Urinary bladder (tissue), 4 donors: ENCODE results near the gene HAL. TPM values are rescaled to one million over a fixed set of nuclear protein-coding genes. Genes with fewer than 3 reads are reported as not detected.

Experiments
- DNase-seq: peaks from one replicate; pipeline ENCODE4 v3.0.0-alpha.2; 2015; ENCODE audit errors: extremely low spot score
- H3K27ac ChIP-seq: one replicate; pipeline ENCODE4 v1.5.1; 2013; ENCODE audit warnings: low read depth, mild to moderate bottlenecking, moderate library complexity
- H3K36me3 ChIP-seq: one replicate; pipeline ENCODE4 v1.6.1; 2013; ENCODE audit warnings: mild to moderate bottlenecking, moderate library complexity; ENCODE audit not compliant: insufficient read depth
- H3K4me1 ChIP-seq: one replicate; pipeline ENCODE4 v1.6.1; 2013; ENCODE audit warnings: mild to moderate bottlenecking, moderate library complexity; ENCODE audit not compliant: insufficient read depth
- H3K4me3 ChIP-seq: one replicate; pipeline ENCODE4 v1.5.1; 2013; ENCODE audit warnings: low read depth, low read length
- WGBS: extraction: QIAGEN DNeasy Blood & Tissue Kit; methylation state at CpG from one replicate; pipeline ENCODE4 v1.1.7; 2013; 5-methylcytosine and 5-hydroxymethylcytosine counted together
- polyA plus RNA-seq: library from polyadenylated mRNA; stranded (reverse); fragments of 200-250 nt; gene quantifications from one replicate; pipeline ENCODE4 v1.2.3, GENCODE V29; 2013
- total RNA-seq: library from RNA; depleted of rRNA; stranded (reverse); fragments of >200 nt; gene quantifications from one replicate; pipeline ENCODE4 v1.2.3, GENCODE V29; 2014
- donor health status: healthy with polysubstance abuse.
- donor health status: healthy.

The HAL gene
- total RNA-seq (not detected), polyA plus RNA-seq (0.14 TPM)

GRCh38 chr12:95996034-95996658, at the start of gene HAL:
Gene HAL (minus strand): TSS chr12:95996344. CDS start chr12:95995910, 434 bp downstream.
- DNase-seq = no peak
- WGBS = 71% methylated on average over 7 of the region's 7 CpGs
- Histone ChIP-seq H3K4me1 (no peaks in the 10 kb centered on the region), H3K27ac (no peak within 1 kb of the TSS), H3K4me3 (no peak within 1 kb of the TSS), H3K36me3 (no peaks in the 10 kb centered on the region)

- DNase-seq = no peak
- 89% methylated on average over 7 of the region's 7 CpGs for WGBS
- Histone ChIP-seq H3K36me3 (no peaks in the 10 kb centered on the region), H3K4me1 (no peaks in the 10 kb centered on the region), H3K4me3 (no peak overlapping the region), H3K27ac (no peak overlapping the region)
Observed at GRCh38 chr12:96045566-96045965, 49.4 kb upstream of the HAL start.

- 94% methylated on average over 2 of the region's 2 CpGs for WGBS
- no peak overlapping the region for H3K27ac ChIP-seq
- no peak overlapping the region for H3K4me3 ChIP-seq
- no peaks in the 10 kb centered on the region for H3K4me1 ChIP-seq
- H3K36me3 ChIP-seq = no peaks in the 10 kb centered on the region
- DNase-seq = no peak
Observed at GRCh38 chr12:96044943-96045290, 48.8 kb upstream of the HAL start.

GRCh38 chr12:96044017-96044942, 48.1 kb upstream of the HAL start:
- 73% methylated on average over 10 of the region's 10 CpGs for WGBS
- H3K4me3 ChIP-seq = no peak overlapping the region
- DNase-seq = no peak

GRCh38 chr12:96041181-96041580, 45.0 kb upstream of the HAL start:
- Histone ChIP-seq H3K27ac (no peak overlapping the region), H3K4me1 (no peaks in the 10 kb centered on the region), H3K4me3 (no peak overlapping the region), H3K36me3 (no peaks in the 10 kb centered on the region)
- 83% methylated on average over 1 of the region's 1 CpG for WGBS
- no peak for DNase-seq

More at GRCh38 chr12:96044017-96044942, 48.1 kb upstream of the HAL start:
- H3K4me1 ChIP-seq = no peaks in the 10 kb centered on the region
- no peaks in the 10 kb centered on the region for H3K36me3 ChIP-seq
- H3K27ac ChIP-seq = no peak overlapping the region

- no peak overlapping the region for H3K4me3 ChIP-seq
- H3K27ac ChIP-seq = no peak overlapping the region
- DNase-seq = no peak
- no peaks in the 10 kb centered on the region for H3K4me1 ChIP-seq
- no peaks in the 10 kb centered on the region for H3K36me3 ChIP-seq
- 48% methylated on average over 3 of the region's 3 CpGs for WGBS
Observed at GRCh38 chr12:96040305-96041133, 44.4 kb upstream of the HAL start.

- H3K36me3 ChIP-seq = no peaks in the 10 kb centered on the region
- WGBS = 86% methylated on average over 3 of the region's 3 CpGs
- no peak overlapping the region for H3K27ac ChIP-seq
- no peaks in the 10 kb centered on the region for H3K4me1 ChIP-seq
- no peak overlapping the region for H3K4me3 ChIP-seq
- no peak for DNase-seq
Observed at GRCh38 chr12:96039516-96039915, 43.4 kb upstream of the HAL start.

- DNase-seq = no peak
- no peaks in the 10 kb centered on the region for H3K4me1 ChIP-seq
- no peak overlapping the region for H3K4me3 ChIP-seq
- H3K36me3 ChIP-seq = no peaks in the 10 kb centered on the region
- H3K27ac ChIP-seq = no peak overlapping the region
- 92% methylated on average over 8 of the region's 8 CpGs for WGBS
Observed at GRCh38 chr12:96036765-96037455, 40.8 kb upstream of the HAL start.

GRCh38 chr12:96035283-96036236, 39.4 kb upstream of the HAL start, which contains the start of gene LTA4H:
Gene LTA4H (minus strand): TSS chr12:96035587. CDS start chr12:96035519, 68 bp downstream.
- H3K4me3 ChIP-seq = peak within 1 kb of the TSS; percentile 74
- DNase-seq = peak; percentile 97
- H3K27ac ChIP-seq = peak within 1 kb of the TSS; percentile 69
- under 1% methylated on average over 55 of the region's 55 CpGs for WGBS
- no peaks in the 10 kb centered on the region for H3K4me1 ChIP-seq
- no peaks in the 10 kb centered on the region for H3K36me3 ChIP-seq

GRCh38 chr12:96034621-96035282, 38.6 kb upstream of the HAL start:
- H3K36me3 ChIP-seq = no peaks in the 10 kb centered on the region
- H3K27ac ChIP-seq = peak overlapping the region; percentile 69
- no peaks in the 10 kb centered on the region for H3K4me1 ChIP-seq
- 2% methylated on average over 25 of the region's 25 CpGs for WGBS
- H3K4me3 ChIP-seq = peak overlapping the region; percentile 74
- DNase-seq = no peak

- Histone ChIP-seq H3K4me3 (no peak overlapping the region), H3K27ac (no peak overlapping the region), H3K4me1 (no peaks in the 10 kb centered on the region), H3K36me3 (no peaks in the 10 kb centered on the region)
- 71% methylated on average over 7 of the region's 7 CpGs for WGBS
- no peak for DNase-seq
Observed at GRCh38 chr12:96033549-96034389, 37.6 kb upstream of the HAL start.
